NCI-H2196 treated with DMSO at 0.1 percent for 48 hours (cell line): Measurements from ENCODE around the gene KREMEN1.
"Not testable (repeated sequence)": the region's sequence is repeated elsewhere in the genome, so short reads cannot be mapped to it uniquely, and the experiment has no call there.

ENCODE experiments used
- DNase-seq: peaks from one replicate; lab custom pipeline; 2025; ENCODE audit not compliant: unreplicated experiment; lab: John Stamatoyannopoulos, UW

Gene KREMEN1

GRCh38 chr22:29102300-29102699, 29.5 kb downstream of the KREMEN1 start:
- no peak for DNase-seq

GRCh38 chr22:29103121-29103520, 30.3 kb downstream of the KREMEN1 start:
- DNase-seq, result no peak

- DNase-seq, result no peak
These were observed 32.6 kb downstream of the KREMEN1 start for GRCh38 chr22:29105468-29105867.

GRCh38 chr22:29106839-29107238, 34.0 kb downstream of the KREMEN1 start:
- no peak for DNase-seq

- no peak for DNase-seq
These were observed 35.3 kb downstream of the KREMEN1 start for GRCh38 chr22:29108137-29108536.

- no peak for DNase-seq
These were observed 37.0 kb downstream of the KREMEN1 start for GRCh38 chr22:29109822-29110221.

GRCh38 chr22:29110946-29111345, 38.1 kb downstream of the KREMEN1 start:
- DNase-seq, result no peak

- DNase-seq, result no peak
These were observed 39.3 kb downstream of the KREMEN1 start for GRCh38 chr22:29112121-29112520.

GRCh38 chr22:29112681-29113080, 39.8 kb downstream of the KREMEN1 start:
- DNase-seq, result no peak

GRCh38 chr22:29113319-29113718, 40.5 kb downstream of the KREMEN1 start:
- no peak for DNase-seq

- no peak for DNase-seq
These were observed 41.6 kb downstream of the KREMEN1 start for GRCh38 chr22:29114392-29114791.

- DNase-seq, result no peak
These were observed 43.0 kb downstream of the KREMEN1 start for GRCh38 chr22:29115682-29116288.

- DNase-seq, result no peak
These were observed 43.7 kb downstream of the KREMEN1 start for GRCh38 chr22:29116397-29117123.

GRCh38 chr22:29117799-29118477, 45.1 kb downstream of the KREMEN1 start:
- no peak for DNase-seq

GRCh38 chr22:29120098-29120912, 47.5 kb downstream of the KREMEN1 start:
- not testable (repeated sequence) for DNase-seq

- no peak for DNase-seq
These were observed 48.3 kb downstream of the KREMEN1 start for GRCh38 chr22:29121124-29121523.

- DNase-seq, result no peak
These were observed 49.2 kb downstream of the KREMEN1 start for GRCh38 chr22:29122041-29122440.

GRCh38 chr22:29124777-29125442, 52.1 kb downstream of the KREMEN1 start:
- DNase-seq, result no peak

- no peak for DNase-seq
These were observed 52.6 kb downstream of the KREMEN1 start for GRCh38 chr22:29125443-29125778.

GRCh38 chr22:29125844-29126243, 53.0 kb downstream of the KREMEN1 start:
- no peak for DNase-seq
